Mammary epithelial cell (primary cell): ENCODE results near the gene MEGF6.

Source experiments
- CTCF ChIP-seq, 2 donors: IDR thresholded peaks in 1 of 2; conservative IDR thresholded peaks in 1 of 2; 2 replicates each; pipeline ENCODE4 v1.5.1; 2011 to 2012; ENCODE audit warnings: inconsistent platforms in 2 of 2, low read length in 2 of 2, mild to moderate bottlenecking in 2 of 2, control low read depth in 1 of 2, low read depth in 1 of 2; ENCODE audit not compliant: insufficient read depth in 1 of 2; ENCODE audit errors: extremely low read depth in 1 of 2
- EZH2 ChIP-seq: IDR thresholded peaks from 2 replicates; pipeline ENCODE4 v1.6.1; 2012; ENCODE audit warnings: low read length, inconsistent platforms, borderline replicate concordance

- no peak for TF ChIP-seq EZH2
- no peak for TF ChIP-seq CTCF (conservative IDR thresholded peaks at IDR 0.05 in 1 of 2, IDR thresholded peaks at IDR 0.05 in 1 of 2; ENCODE audit: extremely low read depth in 1 of 2, insufficient read depth in 1 of 2, low read depth in 1 of 2, low read length in 2 of 2)
These were observed 47.7 kb downstream of the MEGF6 start for GRCh38 chr1:3563610-3564009.
